ENCODE data around the gene ZDHHC1. TPM values are rescaled to one million over a fixed set of nuclear protein-coding genes. Genes with fewer than 3 reads are reported as not detected.

Gene ZDHHC1
- total and polyA plus RNA-seq, 2 donors (not counting 3 experiments of a cell fraction or from before 2014, with no cell fraction given), result 11.4 to 14.4 TPM

DNA sequence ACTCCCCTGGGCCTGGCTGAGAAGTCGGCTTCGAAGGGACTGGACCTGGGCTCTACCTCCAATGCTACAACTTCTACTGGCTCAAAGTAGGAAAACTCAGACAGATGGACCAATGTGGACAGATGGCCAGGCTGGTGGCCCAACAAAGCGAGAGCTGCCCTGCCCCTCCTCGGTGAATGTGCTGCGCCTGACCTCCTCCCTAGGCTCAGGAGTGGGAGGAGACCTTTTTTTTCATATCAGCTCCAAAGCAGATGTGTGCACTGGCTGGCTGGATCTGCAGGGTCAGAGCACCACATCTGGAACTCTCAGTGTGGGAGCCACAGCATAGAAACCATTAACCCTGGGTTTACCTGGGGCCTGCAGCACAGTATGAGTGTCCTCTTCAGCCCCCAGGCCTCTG, 43.9 kb upstream of the ZDHHC1 start:
- peaks cover 0 to 8% of the 10 kb centered on the region in 2 experiments for H3K36me3 ChIP-seq (ENCODE audit: control insufficient read depth in 2 of 2, extremely low read depth in 1 of 2, insufficient read depth in 2 of 2, low read length in 2 of 2)
- H3K9me1 ChIP-seq (replicated peaks; ENCODE audit: control insufficient read depth, extremely low read depth, insufficient read depth, low read length), result no peaks in the 10 kb centered on the region
- ChIA-PET POLR2A (no interaction called here), CTCF (interaction anchor here (1.0 to 12.4 kb wide), 4 partner anchors 9 to 35 kb away, joined by 4 to 201 read pairs (median 10); no protein-coding TSS in a partner anchor)
- H3K9me3 ChIP-seq (replicated peaks; ENCODE audit: control insufficient read depth, insufficient read depth, low read length), result no peaks in the 10 kb centered on the region
- no peak overlapping the region for H3K27ac ChIP-seq (ENCODE audit: insufficient read depth, low read depth, low read length)
- no peak overlapping the region for H3K9ac ChIP-seq (replicated peaks; ENCODE audit: extremely low read depth, insufficient read depth, low read length)
- intact Hi-C loops (cut with micrococcal nuclease), result no loop called here
- dilution Hi-C loops (cut with MboI; ENCODE audit: extremely low pct_ligation_motif_present, low sequenced_read_pairs), result no loop called here
- no TSS peak for BruUV-seq (replicated peaks)
- FAIRE-seq (no peak), DNase-seq (ENCODE audit: low read depth, low spot score) (no peak)
- H4K20me1 ChIP-seq (replicated peaks; ENCODE audit: control insufficient read depth, extremely low read depth, insufficient read depth, low read length), result no peaks in the 10 kb centered on the region
- H2AFZ ChIP-seq (ENCODE audit: low read depth, low read length), result no peak overlapping the region
- H3K4me3 ChIP-seq (replicated peaks in 1 of 3; ENCODE audit: insufficient read depth in 1 of 3, low read depth in 1 of 3, low read length in 3 of 3), result no peak overlapping the region
- H3K79me2 ChIP-seq (ENCODE audit: control insufficient read depth, insufficient read depth, low read length), result peaks cover 5% of the 10 kb centered on the region
- TF ChIP-seq JUN (IDR thresholded peaks at IDR 0.05; ENCODE audit: borderline replicate concordance, insufficient read depth, insufficient read length, low read depth) (no peak), FOS (IDR thresholded peaks at IDR 0.05; ENCODE audit: borderline replicate concordance, insufficient read depth, low read length) (no peak)
- TF ChIP-seq, protein P1, sequence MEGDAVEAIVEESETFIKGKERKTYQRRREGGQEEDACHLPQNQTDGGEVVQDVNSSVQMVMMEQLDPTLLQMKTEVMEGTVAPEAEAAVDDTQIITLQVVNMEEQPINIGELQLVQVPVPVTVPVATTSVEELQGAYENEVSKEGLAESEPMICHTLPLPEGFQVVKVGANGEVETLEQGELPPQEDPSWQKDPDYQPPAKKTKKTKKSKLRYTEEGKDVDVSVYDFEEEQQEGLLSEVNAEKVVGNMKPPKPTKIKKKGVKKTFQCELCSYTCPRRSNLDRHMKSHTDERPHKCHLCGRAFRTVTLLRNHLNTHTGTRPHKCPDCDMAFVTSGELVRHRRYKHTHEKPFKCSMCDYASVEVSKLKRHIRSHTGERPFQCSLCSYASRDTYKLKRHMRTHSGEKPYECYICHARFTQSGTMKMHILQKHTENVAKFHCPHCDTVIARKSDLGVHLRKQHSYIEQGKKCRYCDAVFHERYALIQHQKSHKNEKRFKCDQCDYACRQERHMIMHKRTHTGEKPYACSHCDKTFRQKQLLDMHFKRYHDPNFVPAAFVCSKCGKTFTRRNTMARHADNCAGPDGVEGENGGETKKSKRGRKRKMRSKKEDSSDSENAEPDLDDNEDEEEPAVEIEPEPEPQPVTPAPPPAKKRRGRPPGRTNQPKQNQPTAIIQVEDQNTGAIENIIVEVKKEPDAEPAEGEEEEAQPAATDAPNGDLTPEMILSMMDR (IDR thresholded peaks at IDR 0.05; ENCODE audit: extremely low read depth in 1 of 2, insufficient read depth in 1 of 2, low read depth in 1 of 2, low read length in 2 of 2), result no peak
- no peak overlapping the region for H3K4me2 ChIP-seq (ENCODE audit: insufficient read depth, low read length)
- H3K4me1 ChIP-seq (ENCODE audit: control insufficient read depth, extremely low read depth, insufficient read depth, low read length), result peaks cover 13% of the 10 kb centered on the region
- H3K27me3 ChIP-seq (ENCODE audit: control insufficient read depth in 2 of 2, insufficient read depth in 2 of 2, low read length in 2 of 2), result no peaks in the 10 kb centered on the region

DNA sequence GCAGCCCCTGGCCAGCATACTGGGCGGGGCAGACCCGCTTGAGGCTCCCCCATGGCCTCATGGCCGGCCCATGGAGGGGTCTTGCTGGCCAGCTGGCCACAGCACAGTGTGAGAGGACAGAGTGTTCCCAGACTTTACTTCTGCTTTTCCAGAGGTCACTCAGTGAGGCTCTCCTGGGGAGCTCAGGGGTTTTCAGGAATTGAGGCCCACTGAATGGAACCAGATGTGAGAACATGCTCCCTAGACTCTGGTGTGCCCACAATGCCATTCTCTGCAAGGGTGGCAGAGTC, 43.5 kb upstream of the ZDHHC1 start:
- Histone ChIP-seq H3K4me3 (replicated peaks in 1 of 3; ENCODE audit: insufficient read depth in 1 of 3, low read depth in 1 of 3, low read length in 3 of 3) (no peak overlapping the region), H2AFZ (ENCODE audit: low read depth, low read length) (no peak overlapping the region), H3K4me2 (ENCODE audit: insufficient read depth, low read length) (no peak overlapping the region), H3K9me3 (replicated peaks; ENCODE audit: control insufficient read depth, insufficient read depth, low read length) (no peaks in the 10 kb centered on the region), H3K79me2 (ENCODE audit: control insufficient read depth, insufficient read depth, low read length) (peaks cover 3% of the 10 kb centered on the region), H3K27me3 (ENCODE audit: control insufficient read depth in 2 of 2, insufficient read depth in 2 of 2, low read length in 2 of 2) (no peaks in the 10 kb centered on the region), H3K4me1 (ENCODE audit: control insufficient read depth, extremely low read depth, insufficient read depth, low read length) (peaks cover 13% of the 10 kb centered on the region), H4K20me1 (replicated peaks; ENCODE audit: control insufficient read depth, extremely low read depth, insufficient read depth, low read length) (no peaks in the 10 kb centered on the region), H3K9ac (replicated peaks; ENCODE audit: extremely low read depth, insufficient read depth, low read length) (no peak overlapping the region), H3K9me1 (replicated peaks; ENCODE audit: control insufficient read depth, extremely low read depth, insufficient read depth, low read length) (no peaks in the 10 kb centered on the region), H3K36me3 (ENCODE audit: control insufficient read depth in 2 of 2, extremely low read depth in 1 of 2, insufficient read depth in 2 of 2, low read length in 2 of 2) (peaks cover 0 to 8% of the 10 kb centered on the region in 2 experiments), H3K27ac (ENCODE audit: insufficient read depth, low read depth, low read length) (no peak overlapping the region)
- FAIRE-seq, result no peak
- no TSS peak for BruUV-seq (replicated peaks)
- TF ChIP-seq, protein P2, sequence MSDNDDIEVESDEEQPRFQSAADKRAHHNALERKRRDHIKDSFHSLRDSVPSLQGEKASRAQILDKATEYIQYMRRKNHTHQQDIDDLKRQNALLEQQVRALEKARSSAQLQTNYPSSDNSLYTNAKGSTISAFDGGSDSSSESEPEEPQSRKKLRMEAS (IDR thresholded peaks at IDR 0.05; ENCODE audit: insufficient read depth, insufficient read length), result no peak
- TF ChIP-seq MYC (IDR thresholded peaks at IDR 0.05; ENCODE audit: low read depth, low read length) (no peak), POLR2A (IDR thresholded peaks at IDR 0.05; ENCODE audit: low read depth, low read length) (no peak), EZH2 (IDR thresholded peaks at IDR 0.05; ENCODE audit: borderline replicate concordance, low read depth, low read length, severe bottlenecking) (no peak), JUN (IDR thresholded peaks at IDR 0.05; ENCODE audit: borderline replicate concordance, insufficient read depth, insufficient read length, low read depth) (no peak), GATA2 (IDR thresholded peaks at IDR 0.05; ENCODE audit: insufficient read depth, insufficient read length, low read depth, low read length) (no peak)
- TF ChIP-seq, protein P1 (IDR thresholded peaks at IDR 0.05; ENCODE audit: extremely low read depth in 1 of 2, insufficient read depth in 1 of 2, low read depth in 1 of 2, low read length in 2 of 2), result no peak
- POLR2A ChIA-PET, result no interaction called here
- CTCF ChIA-PET, result interaction anchor here (1.0 to 12.4 kb wide), 3 partner anchors 9 to 35 kb away, joined by 4 to 201 read pairs (median 16); no protein-coding TSS in a partner anchor
- intact Hi-C loops (cut with micrococcal nuclease) (no loop called here), dilution Hi-C loops (cut with MboI; ENCODE audit: extremely low pct_ligation_motif_present, low sequenced_read_pairs) (no loop called here)
- DNase-seq (ENCODE audit: low read depth, low spot score), result no peak
